HUES48 (cell line): Measurements from ENCODE around the gene TYMP.
"Not testable (repeated sequence)": the region's sequence is repeated elsewhere in the genome, so short reads cannot be mapped to it uniquely, and the experiment has no call there.

Experiments used
- H3K27ac ChIP-seq: one replicate; pipeline ENCODE4 v1.7.0; 2013; ENCODE audit warnings: low read depth, low read length, inconsistent platforms
- H3K27me3 ChIP-seq: 2 replicates; pipeline ENCODE4 v1.6.1; 2013; ENCODE audit warnings: mild to moderate bottlenecking, low read length; ENCODE audit not compliant: control insufficient read depth, insufficient read depth
- H3K36me3 ChIP-seq: 2 replicates; pipeline ENCODE4 v1.6.1; 2013; ENCODE audit warnings: low read length; ENCODE audit not compliant: control insufficient read depth, insufficient read depth
- H3K4me1 ChIP-seq: 2 replicates; pipeline ENCODE4 v1.6.1; 2013; ENCODE audit warnings: mild to moderate bottlenecking, low read length; ENCODE audit not compliant: control insufficient read depth, insufficient read depth
- H3K4me3 ChIP-seq: 2 replicates; pipeline ENCODE4 v1.5.1; 2013; ENCODE audit warnings: mild to moderate bottlenecking, low read depth, low read length
- H3K9ac ChIP-seq: 2 replicates; pipeline ENCODE4 v1.6.1; 2013; ENCODE audit warnings: mild to moderate bottlenecking, low read depth, low read length, moderate library complexity
- H3K9me3 ChIP-seq: 2 replicates; pipeline ENCODE4 v1.6.1; 2013; ENCODE audit warnings: low read length; ENCODE audit not compliant: control insufficient read depth, insufficient read depth

Gene TYMP

DNA sequence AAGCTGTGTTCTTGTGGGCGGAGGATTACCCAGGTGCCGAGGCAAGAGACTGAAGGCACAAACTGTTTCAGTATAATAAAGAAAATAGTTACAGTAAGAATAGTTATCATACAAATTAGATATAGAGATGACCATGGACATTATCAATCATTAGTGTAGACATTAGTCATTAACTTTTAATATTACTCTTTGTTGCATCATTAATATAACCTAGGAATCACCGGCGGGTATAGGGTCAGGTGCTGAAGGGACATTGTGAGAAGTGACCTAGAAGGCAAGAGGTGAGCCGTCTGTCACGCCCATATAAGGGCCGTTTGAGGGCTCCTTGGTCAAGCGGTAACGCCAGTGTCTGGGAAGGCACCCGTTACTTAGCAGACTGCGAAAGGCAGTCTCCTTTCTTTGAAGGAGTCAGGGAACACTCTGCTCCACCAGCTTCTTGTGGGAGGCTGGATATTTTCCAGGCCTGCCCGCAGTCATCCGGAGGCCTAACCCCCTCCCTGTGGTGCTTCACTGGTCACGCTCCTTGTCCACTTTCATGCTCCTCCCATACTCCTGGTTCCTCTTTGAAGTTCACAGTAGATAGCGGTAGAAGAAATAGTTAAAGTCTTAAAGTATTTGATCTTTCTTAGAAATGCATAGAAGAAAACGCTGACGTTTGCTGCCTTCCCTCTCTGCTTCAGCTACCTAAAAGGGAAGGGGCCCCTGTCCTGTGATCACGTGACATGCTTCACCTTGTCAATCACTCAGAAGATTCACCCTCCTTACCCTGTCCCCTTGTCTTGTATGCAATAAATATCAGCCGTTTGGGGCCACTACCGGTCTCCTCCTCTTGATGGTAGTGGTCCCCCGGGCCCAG is 4.3 kb upstream of the TYMP start:
- H3K36me3 ChIP-seq, H3K9me3 ChIP-seq, H3K9ac ChIP-seq, H3K4me3 ChIP-seq, H3K4me1 ChIP-seq, H3K27ac ChIP-seq: not testable (repeated sequence)
- peaks cover 47% of the 10 kb centered on the region for H3K27me3 ChIP-seq

DNA sequence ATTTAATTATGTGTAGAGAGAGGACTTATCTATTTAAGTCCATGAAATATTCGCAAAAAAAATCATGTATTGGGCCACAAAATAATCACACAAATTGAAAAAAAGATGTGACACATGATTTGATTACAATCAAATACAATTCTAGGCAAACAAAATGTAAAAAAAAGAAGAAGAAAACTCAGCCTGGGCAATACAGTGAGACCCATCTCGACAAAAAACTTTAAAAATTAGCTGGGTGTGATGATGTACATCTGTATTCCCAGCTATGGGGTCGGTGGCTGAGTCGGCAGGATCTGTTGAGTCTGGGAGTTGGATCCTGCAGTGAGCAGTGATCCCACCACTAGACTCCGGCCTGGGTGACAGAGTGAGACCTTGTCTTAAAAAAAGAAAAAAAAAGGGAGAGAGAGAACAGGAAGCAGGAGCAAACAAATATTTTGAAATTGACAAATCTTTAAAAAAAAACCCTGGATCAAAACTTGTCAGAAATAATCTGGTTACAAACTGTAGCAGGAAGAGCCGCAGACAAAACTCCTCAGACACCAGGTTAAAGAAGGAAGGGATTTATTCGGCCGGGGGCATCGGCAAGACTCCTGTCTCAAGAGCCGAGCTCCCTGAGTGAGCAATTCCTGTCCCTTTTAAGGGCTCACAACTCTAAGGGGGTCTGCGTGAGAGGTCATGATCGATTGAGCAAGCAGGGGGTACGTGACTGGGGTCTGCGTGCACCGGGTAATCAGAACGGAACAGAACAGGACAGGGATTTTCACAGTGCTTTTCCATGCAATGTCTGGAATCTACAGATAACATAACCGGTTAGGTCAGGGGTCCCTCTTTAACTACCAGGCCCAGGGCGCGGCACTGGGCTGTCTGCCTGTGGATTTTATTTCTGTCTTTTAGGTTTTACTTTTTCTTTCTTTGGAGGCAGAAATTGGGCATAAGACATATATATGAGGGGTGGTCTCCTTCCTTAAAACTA is 3.3 kb upstream of the TYMP start:
- H3K9me3 ChIP-seq: no peaks in the 10 kb centered on the region
- no peaks in the 10 kb centered on the region; the same call in 1 of the 2 replicates for H3K4me1 ChIP-seq
- no peak overlapping the region for H3K4me3 ChIP-seq
- H3K36me3 ChIP-seq: no peaks in the 10 kb centered on the region
- H3K27ac ChIP-seq: no peak overlapping the region
- peaks cover 56% of the 10 kb centered on the region for H3K27me3 ChIP-seq
- no peak overlapping the region for H3K9ac ChIP-seq

- Histone ChIP-seq H3K27me3 (peaks cover 66% of the 10 kb centered on the region), H3K27ac (no peak overlapping the region), H3K9ac (no peak overlapping the region), H3K4me1 (peaks cover 1% of the 10 kb centered on the region), H3K4me3 (peak overlapping the region; percentile 65), H3K9me3 (no peaks in the 10 kb centered on the region), H3K36me3 (no peaks in the 10 kb centered on the region)
Observed at GRCh38 chr22:50531962-50532674, 2.3 kb upstream of the TYMP start.

GRCh38 chr22:50531546-50531961 is 1.7 kb upstream of the TYMP start:
- Histone ChIP-seq H3K9ac (no peak overlapping the region), H3K4me3 (peak overlapping the region; percentile 65), H3K4me1 (peaks cover 4% of the 10 kb centered on the region), H3K27me3 (peaks cover 72% of the 10 kb centered on the region), H3K9me3 (no peaks in the 10 kb centered on the region), H3K36me3 (no peaks in the 10 kb centered on the region), H3K27ac (no peak overlapping the region)

GRCh38 chr22:50530877-50531545 is 1.2 kb upstream of the TYMP start:
- Histone ChIP-seq H3K9ac (no peak overlapping the region), H3K9me3 (no peaks in the 10 kb centered on the region), H3K27me3 (peaks cover 72% of the 10 kb centered on the region), H3K27ac (no peak overlapping the region), H3K4me1 (peaks cover 4% of the 10 kb centered on the region), H3K36me3 (no peaks in the 10 kb centered on the region), H3K4me3 (peak overlapping the region; percentile 65)

- H3K9ac ChIP-seq: no peak overlapping the region
- H3K27ac ChIP-seq: no peak overlapping the region
Observed at GRCh38 chr22:50530580-50530876, 716 bp upstream of the TYMP start.

GRCh38 chr22:50529416-50529896 is 356 bp downstream of the TYMP start:
- peaks cover 4% of the 10 kb centered on the region for H3K4me1 ChIP-seq
- H3K36me3 ChIP-seq: no peaks in the 10 kb centered on the region
- H3K9ac ChIP-seq: no peak overlapping the region
- peak overlapping the region; percentile 30; the same call in 1 of the 2 replicates for H3K4me3 ChIP-seq
- H3K27ac ChIP-seq: no peak overlapping the region
- peaks cover 72% of the 10 kb centered on the region for H3K27me3 ChIP-seq
- H3K9me3 ChIP-seq: no peaks in the 10 kb centered on the region

More at GRCh38 chr22:50530580-50530876, 716 bp upstream of the TYMP start:
- Histone ChIP-seq H3K4me3 (peak overlapping the region; percentile 65), H3K4me1 (peaks cover 4% of the 10 kb centered on the region), H3K36me3 (no peaks in the 10 kb centered on the region), H3K27me3 (peaks cover 72% of the 10 kb centered on the region), H3K9me3 (no peaks in the 10 kb centered on the region)

DNA sequence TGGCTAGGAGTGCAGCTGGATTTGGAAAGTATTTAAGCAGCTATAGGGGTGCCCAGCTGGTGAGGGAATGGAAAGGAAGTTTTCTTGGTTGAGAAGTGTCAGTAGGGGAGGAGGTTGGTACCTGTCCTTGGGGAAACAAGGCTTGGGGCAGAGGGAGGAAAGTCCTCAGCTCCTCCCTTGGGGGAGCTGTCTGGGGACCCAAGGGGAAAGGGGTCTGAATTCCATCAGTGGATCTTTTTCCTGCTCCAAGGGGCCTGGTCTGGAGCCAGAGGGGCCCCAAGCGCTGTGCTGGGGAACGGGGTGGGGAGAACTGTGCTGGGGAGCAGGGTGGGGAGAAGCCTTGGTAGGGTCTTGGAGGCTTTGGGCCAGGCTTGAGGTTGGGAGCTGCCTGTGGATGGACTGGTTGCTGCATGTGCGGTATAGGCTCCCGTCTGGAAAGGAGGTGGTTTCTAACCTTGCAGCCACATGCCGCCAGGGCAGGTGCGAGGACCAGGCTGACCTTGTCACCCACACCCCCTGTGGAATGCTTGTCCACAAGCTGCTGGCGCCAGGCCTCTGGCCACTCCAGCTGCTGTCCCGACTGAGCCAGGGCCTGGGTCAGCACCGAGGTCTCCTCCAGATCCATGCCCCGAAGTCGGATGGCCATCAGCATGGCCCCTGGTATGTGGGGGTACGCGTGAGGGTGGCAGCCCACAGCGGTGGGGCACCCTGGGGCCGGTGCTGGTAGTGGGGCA is 963 bp downstream of the TYMP start:
- no peak overlapping the region for H3K4me3 ChIP-seq
- H3K9me3 ChIP-seq: no peaks in the 10 kb centered on the region
- H3K36me3 ChIP-seq: peaks cover 2% of the 10 kb centered on the region
- no peak overlapping the region for H3K9ac ChIP-seq
- H3K27me3 ChIP-seq: peaks cover 72% of the 10 kb centered on the region
- H3K4me1 ChIP-seq: peaks cover 4% of the 10 kb centered on the region
- H3K27ac ChIP-seq: no peak overlapping the region

DNA sequence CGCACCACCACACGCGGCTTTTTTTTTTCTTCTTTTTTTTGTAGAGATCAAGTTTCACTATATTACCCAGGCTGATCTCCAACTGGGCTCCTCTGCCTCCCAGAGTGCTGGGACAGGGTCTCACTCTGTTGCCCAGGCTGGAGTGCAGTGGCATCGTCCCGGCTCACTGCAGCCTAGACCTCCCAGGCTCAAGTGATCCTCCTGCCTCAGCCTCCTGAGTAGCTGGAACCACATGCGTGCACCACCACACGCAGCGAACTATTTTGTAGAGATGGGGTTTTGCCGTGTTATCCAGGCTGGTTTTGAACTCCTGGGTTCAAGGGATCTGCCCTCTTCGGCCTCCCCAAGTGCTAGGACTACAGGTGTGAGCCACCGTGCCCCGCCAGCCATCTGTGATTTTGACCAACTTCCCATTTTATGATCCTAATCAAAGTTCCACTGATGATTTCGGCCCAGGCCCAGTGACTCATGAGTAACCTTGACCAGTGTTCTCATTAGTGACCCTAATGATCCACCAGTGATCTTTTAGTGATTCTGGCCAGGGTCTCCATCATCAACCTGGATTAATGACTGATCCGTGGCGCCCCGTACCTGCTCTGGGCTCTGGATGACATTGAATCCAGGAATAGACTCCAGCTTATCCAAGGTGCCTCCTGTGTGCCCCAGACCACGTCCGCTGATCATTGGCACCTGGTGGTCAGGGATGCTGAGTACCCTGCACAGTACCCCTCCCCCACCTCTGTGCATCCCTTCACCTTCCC is 1.7 kb downstream of the TYMP start:
- no peak overlapping the region for H3K4me3 ChIP-seq

More for the DNA sequence above, 1.7 kb downstream of the TYMP start:
- H3K27ac ChIP-seq: no peak overlapping the region
- peaks cover 10% of the 10 kb centered on the region for H3K36me3 ChIP-seq
- H3K27me3 ChIP-seq: peaks cover 65% of the 10 kb centered on the region
- H3K9ac ChIP-seq: no peak overlapping the region
- H3K9me3 ChIP-seq: no peaks in the 10 kb centered on the region
- H3K4me1 ChIP-seq: peaks cover 4% of the 10 kb centered on the region
